ENCODE data around the gene SLC4A11.

SLC4A11 gene

DNA sequence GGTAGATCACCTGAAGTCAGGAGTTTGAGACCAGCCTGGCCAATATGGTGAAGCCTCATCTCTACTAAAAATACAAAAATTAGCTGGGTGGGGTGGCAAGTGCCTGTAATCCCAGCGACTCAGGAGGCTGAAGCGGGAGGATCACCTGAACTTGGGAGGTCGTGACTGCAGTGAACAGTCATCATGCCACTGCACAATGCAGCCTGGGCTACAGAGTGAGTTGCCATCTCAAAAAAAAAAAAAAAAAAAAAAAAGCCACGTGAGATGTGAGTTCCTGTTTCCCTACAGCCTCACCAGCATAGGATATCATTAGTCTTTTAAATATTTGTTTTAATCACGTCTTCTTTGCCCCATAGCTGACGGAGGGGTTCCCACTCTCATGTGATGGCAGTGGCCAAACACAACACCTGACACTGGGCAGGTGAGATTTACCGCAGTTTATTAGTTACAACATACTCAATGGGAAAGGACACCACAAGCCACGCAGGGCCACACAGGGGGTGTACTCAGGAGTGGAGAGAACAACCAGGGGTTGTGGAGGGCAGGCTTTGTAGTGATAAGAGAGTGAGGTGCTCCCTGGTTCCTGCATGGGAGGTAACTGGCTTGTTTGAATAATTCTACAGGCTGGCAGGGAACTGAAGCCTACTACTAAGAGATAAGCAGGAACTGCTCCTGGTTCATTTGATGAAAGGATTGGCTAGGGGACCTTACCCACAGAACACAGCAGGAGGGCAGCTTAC lies 61.1 kb downstream of the SLC4A11 start:
- DNase-seq (ENCODE audit: low spot score) = no peak
- TF ChIP-seq, protein P1, sequence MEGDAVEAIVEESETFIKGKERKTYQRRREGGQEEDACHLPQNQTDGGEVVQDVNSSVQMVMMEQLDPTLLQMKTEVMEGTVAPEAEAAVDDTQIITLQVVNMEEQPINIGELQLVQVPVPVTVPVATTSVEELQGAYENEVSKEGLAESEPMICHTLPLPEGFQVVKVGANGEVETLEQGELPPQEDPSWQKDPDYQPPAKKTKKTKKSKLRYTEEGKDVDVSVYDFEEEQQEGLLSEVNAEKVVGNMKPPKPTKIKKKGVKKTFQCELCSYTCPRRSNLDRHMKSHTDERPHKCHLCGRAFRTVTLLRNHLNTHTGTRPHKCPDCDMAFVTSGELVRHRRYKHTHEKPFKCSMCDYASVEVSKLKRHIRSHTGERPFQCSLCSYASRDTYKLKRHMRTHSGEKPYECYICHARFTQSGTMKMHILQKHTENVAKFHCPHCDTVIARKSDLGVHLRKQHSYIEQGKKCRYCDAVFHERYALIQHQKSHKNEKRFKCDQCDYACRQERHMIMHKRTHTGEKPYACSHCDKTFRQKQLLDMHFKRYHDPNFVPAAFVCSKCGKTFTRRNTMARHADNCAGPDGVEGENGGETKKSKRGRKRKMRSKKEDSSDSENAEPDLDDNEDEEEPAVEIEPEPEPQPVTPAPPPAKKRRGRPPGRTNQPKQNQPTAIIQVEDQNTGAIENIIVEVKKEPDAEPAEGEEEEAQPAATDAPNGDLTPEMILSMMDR (IDR thresholded peaks at IDR 0.05) = no peak
- no peak overlapping the region for H3K4me3 ChIP-seq
- H3K27ac ChIP-seq = no peak overlapping the region
